Activated CD8-positive, alpha-beta memory T cell treated with anti-CD3 and anti-CD28 coated beads, Interleukin-2, amount 50 U/mL, for 24 hours (primary cell): ENCODE measurements around the gene CUEDC2.
"Not testable (repeated sequence)": the region's sequence is repeated elsewhere in the genome, so short reads cannot be mapped to it uniquely, and the experiment has no call there.

Experiments used
- DNase-seq: peaks from one replicate; pipeline ENCODE4 v3.0.0-alpha.2; 2020; ENCODE audit errors: extremely low read depth

The CUEDC2 gene

GRCh38 chr10:102454662-102455487 lies 22.5 kb upstream of the CUEDC2 start:
- DNase-seq = not testable (repeated sequence)

GRCh38 chr10:102453502-102453901 lies 21.1 kb upstream of the CUEDC2 start:
- DNase-seq = no peak

GRCh38 chr10:102452672-102453340 lies 20.4 kb upstream of the CUEDC2 start:
- DNase-seq = peak; percentile 35

- no peak for DNase-seq
Observed at GRCh38 chr10:102451105-102451969, 19.0 kb upstream of the CUEDC2 start, which contains the start of gene C10orf95. Gene C10orf95 (minus strand): TSS chr10:102451543. CDS start chr10:102451093, 450 bp downstream.

GRCh38 chr10:102450374-102451104 lies 18.2 kb upstream of the CUEDC2 start:
- DNase-seq = peak; percentile 44

GRCh38 chr10:102450124-102450373 lies 17.7 kb upstream of the CUEDC2 start:
- no peak for DNase-seq

GRCh38 chr10:102449321-102450123 lies 17.1 kb upstream of the CUEDC2 start:
- peak; percentile 65 for DNase-seq

GRCh38 chr10:102444851-102445250 lies 12.5 kb upstream of the CUEDC2 start:
- DNase-seq = no peak

- DNase-seq = no peak
Observed at GRCh38 chr10:102438374-102438773, 6.0 kb upstream of the CUEDC2 start.

GRCh38 chr10:102437515-102437914 lies 5.1 kb upstream of the CUEDC2 start:
- no peak for DNase-seq

- DNase-seq = no peak
Observed at GRCh38 chr10:102436312-102436711, 3.9 kb upstream of the CUEDC2 start.

- DNase-seq = no peak
Observed at GRCh38 chr10:102435529-102436233, 3.3 kb upstream of the CUEDC2 start.

GRCh38 chr10:102435133-102435497 lies 2.7 kb upstream of the CUEDC2 start:
- DNase-seq = no peak

- DNase-seq = no peak
Observed at GRCh38 chr10:102434394-102435132, 2.2 kb upstream of the CUEDC2 start.

- DNase-seq = no peak
Observed at GRCh38 chr10:102433619-102434046, 1.3 kb upstream of the CUEDC2 start.

- no peak for DNase-seq
Observed at GRCh38 chr10:102431452-102432124, 786 bp downstream of the CUEDC2 start.

- no peak for DNase-seq
Observed at GRCh38 chr10:102429468-102429867, 2.9 kb downstream of the CUEDC2 start.

- DNase-seq = no peak
Observed at GRCh38 chr10:102426803-102427287, 5.5 kb downstream of the CUEDC2 start.

GRCh38 chr10:102425444-102425843 lies 6.9 kb downstream of the CUEDC2 start:
- no peak for DNase-seq
